Measurements from ENCODE around the gene AKT3. TPM values are rescaled to one million over a fixed set of nuclear protein-coding genes. Genes with fewer than 3 reads are reported as not detected.

The AKT3 gene
- total and polyA plus RNA-seq, 2 of the 8 experiments (the other 6 are each of a cell fraction or from before 2014, with no cell fraction given) = 6.0 to 36.4 TPM

DNA sequence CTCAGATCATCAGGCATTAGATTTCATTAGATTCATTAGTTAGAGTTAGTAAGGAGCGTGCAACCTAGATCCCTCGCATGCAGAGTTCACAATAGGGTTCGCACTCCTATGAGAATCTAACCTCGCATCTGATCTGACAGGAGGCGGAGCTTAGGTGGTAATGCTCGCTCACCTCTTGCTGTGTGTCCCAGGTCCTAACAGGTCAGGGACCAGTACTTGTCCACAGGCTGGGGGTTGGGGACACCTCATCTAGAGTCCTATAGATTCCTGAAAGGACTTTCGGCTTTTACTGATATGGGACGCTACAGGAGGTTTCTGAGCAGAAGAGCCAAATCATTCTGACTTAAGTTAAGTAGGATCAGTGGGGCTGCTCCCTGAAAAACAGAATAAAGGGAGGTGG, 91.4 kb downstream of the AKT3 start:
- Histone ChIP-seq H4K20me1 (replicated peaks in 1 of 2; ENCODE audit: control insufficient read depth in 1 of 2, insufficient read depth in 2 of 2, low read length in 2 of 2) (no peaks in the 10 kb centered on the region), H3K79me2 (ENCODE audit: control insufficient read depth in 1 of 2, insufficient read depth in 2 of 2, low read length in 2 of 2) (no peaks in the 10 kb centered on the region), H2AK5ac (ENCODE audit: low read depth, low read length) (no peak overlapping the region)

More for the DNA sequence above, 91.4 kb downstream of the AKT3 start:
- H3K9me3 ChIP-seq (ENCODE audit: insufficient read depth in 2 of 2, low read depth in 1 of 2, low read length in 1 of 2) = no peaks in the 10 kb centered on the region
- no peak overlapping the region for H3K9ac ChIP-seq (replicated peaks in 1 of 4; ENCODE audit: extremely low read depth in 1 of 4, low read depth in 3 of 4, low read length in 3 of 4)
- ChIA-PET POLR2A (ENCODE audit: partially characterized antibody) (interaction anchor here (1.0 kb wide), 1 partner anchor 12 kb away, joined by 4 read pairs; no protein-coding TSS in a partner anchor), CTCF (ENCODE audit: partially characterized antibody) (interaction anchor here (0.6 to 0.7 kb wide), 2 partner anchors 10 kb away, joined by 4 to 5 read pairs; no protein-coding TSS in a partner anchor)
- H4K8ac ChIP-seq (ENCODE audit: extremely low read depth, insufficient read depth, low read length) = no peak overlapping the region
- FAIRE-seq = no peak
- no peak overlapping the region for H2BK5ac ChIP-seq (ENCODE audit: low read depth, low read length)
- H3K14ac ChIP-seq (ENCODE audit: insufficient read length) = no peak overlapping the region
- no peak overlapping the region for H2BK15ac ChIP-seq (ENCODE audit: low read length)
- no peak overlapping the region for H2AFZ ChIP-seq (ENCODE audit: low read length)
- 0 out of 7 replicates have a peak, but pooled peaks cover 0 to 3% (median 0%) of the 10 kb centered on the region in 4 experiments for H3K4me1 ChIP-seq (replicated peaks in 1 of 4; ENCODE audit: control insufficient read depth in 3 of 4, insufficient read depth in 4 of 4, low read length in 3 of 4)
- H3K36me3 ChIP-seq (ENCODE audit: control insufficient read depth in 2 of 4, insufficient read depth in 4 of 4, low read length in 3 of 4) = no peaks in the 10 kb centered on the region
- H4K5ac ChIP-seq (ENCODE audit: insufficient read length, low read depth, low read length) = no peak overlapping the region
- no peak overlapping the region for H2BK120ac ChIP-seq (replicated peaks; ENCODE audit: low read depth, low read length)
- H2BK20ac ChIP-seq (ENCODE audit: low read length) = no peak overlapping the region
- H2BK12ac ChIP-seq (ENCODE audit: low read depth, low read length) = no peak overlapping the region
- no peak overlapping the region for H3K56ac ChIP-seq (replicated peaks; ENCODE audit: insufficient read length, low read depth, low read length)
- H3K4ac ChIP-seq (replicated peaks; ENCODE audit: insufficient read length, low read depth, low read length) = no peak overlapping the region
- TF ChIP-seq POLR2AphosphoS5 (IDR thresholded peaks at IDR 0.05; ENCODE audit: low read depth, low read length) (no peak), NANOG (IDR thresholded peaks at IDR 0.05; ENCODE audit: insufficient read depth, low read depth, low read length, poor library complexity, severe bottlenecking) (no peak), SP1 (IDR thresholded peaks at IDR 0.05; ENCODE audit: low read depth, low read length) (no peak), CTBP2 (IDR thresholded peaks at IDR 0.05; ENCODE audit: borderline replicate concordance, insufficient read depth, insufficient read length, low read length) (no peak), EP300 (IDR thresholded peaks at IDR 0.05; ENCODE audit: borderline replicate concordance in 1 of 2, low read depth in 2 of 2, low read length in 2 of 2) (no peak), MAFK (IDR thresholded peaks at IDR 0.05; ENCODE audit: low read depth, low read length) (no peak), SP2 (IDR thresholded peaks at IDR 0.05; ENCODE audit: low read length) (no peak), RNF2 (IDR thresholded peaks at IDR 0.05; ENCODE audit: borderline replicate concordance, low read depth, low read length, missing control alignments, poor library complexity, severe bottlenecking) (no peak), RFX5 (IDR thresholded peaks at IDR 0.05; ENCODE audit: borderline replicate concordance, low read depth, low read length) (no peak)
- H4K91ac ChIP-seq (replicated peaks; ENCODE audit: insufficient read length, low read length) = no peak overlapping the region
- H3K4me3 ChIP-seq (ENCODE audit: extremely low read depth in 1 of 4, insufficient read depth in 2 of 4, low read depth in 3 of 4, low read length in 4 of 4) = no peak overlapping the region
- no peak overlapping the region for H3K4me2 ChIP-seq (ENCODE audit: insufficient read depth in 1 of 2, low read depth in 2 of 2, low read length in 2 of 2)
- no peaks in the 10 kb centered on the region for H3K79me1 ChIP-seq (ENCODE audit: low read depth, low read length)
- H3K27ac ChIP-seq (ENCODE audit: low read depth, low read length) = no peak overlapping the region
- DNase-seq (ENCODE audit: low read depth in 1 of 2, low spot score in 2 of 2) = no peak
- no peaks in the 10 kb centered on the region for H3K27me3 ChIP-seq (replicated peaks in 1 of 4; ENCODE audit: control insufficient read depth in 3 of 4, extremely low read depth in 1 of 4, insufficient read depth in 3 of 4, low read length in 3 of 4)
- H3K23ac ChIP-seq (ENCODE audit: insufficient read length) = no peak overlapping the region
- 90% methylated on average over 8 of the region's 8 CpGs; no CpG with 5 or more reads in 1 of the 2 experiments for whole genome bisulfite sequencing, 2 experiments (ENCODE audit: extremely low coverage in 1 of 2, insufficient coverage in 1 of 2, insufficient read length in 1 of 2, insufficient replicate concordance in 2 of 2, low coverage in 1 of 2, low lambda C conversion rate in 2 of 2, missing lambda C conversion rate in 1 of 2)
- H3K23me2 ChIP-seq (ENCODE audit: low read depth, low read length) = no peaks in the 10 kb centered on the region
- H3K18ac ChIP-seq (ENCODE audit: extremely low read depth, low read length) = no peak overlapping the region

All from H1 (cell line).